Esophagus squamous epithelium (tissue), 5 donors: Measurements from ENCODE around the gene EXOSC3. TPM values are rescaled to one million over a fixed set of nuclear protein-coding genes. Genes with fewer than 3 reads are reported as not detected.

ENCODE experiments used
- DNase-seq: peaks from one replicate; lab custom pipeline; 2025; lab: John Stamatoyannopoulos, UW
- H3K27ac ChIP-seq, 4 donors: fragments of 200-600 bp; sonication (generic); one replicate each; pipeline ENCODE4 v1.5.1; 2016 to 2019; ENCODE audit warnings: mild to moderate bottlenecking in 1 of 4
- H3K27me3 ChIP-seq, 4 donors: fragments of 200-600 bp; sonication (generic); 1 replicate in 3 of 4; 2 replicates in 1 of 4; pipeline versions ENCODE4 v1.5.1 to v1.6.0; 2017 to 2021; ENCODE audit warnings: antibody characterized with exemption in 1 of 4
- H3K36me3 ChIP-seq, 3 donors: fragments of 200-600 bp; sonication (generic); one replicate each; pipeline ENCODE4 v1.5.1; 2016 to 2019
- H3K4me1 ChIP-seq, 3 donors: fragments of 200-600 bp; sonication (generic); one replicate each; pipeline ENCODE4 v1.5.1; 2017 to 2019
- H3K4me3 ChIP-seq, 4 donors: fragments of 200-600 bp; sonication (generic); 1 replicate in 3 of 4; 2 replicates in 1 of 4; pipeline ENCODE4 v1.5.1; 2016 to 2019; ENCODE audit warnings: mild to moderate bottlenecking in 2 of 4, moderate library complexity in 1 of 4
- H3K9me3 ChIP-seq, 3 donors: fragments of 200-600 bp; sonication (generic); one replicate each; pipeline ENCODE4 v1.5.1; 2016 to 2019
- POLR2A ChIP-seq, 4 donors: fragments of 450-650 bp; IDR thresholded peaks; one replicate each; pipeline ENCODE4 v1.6.1; 2017; ENCODE audit warnings: antibody characterized with exemption in 4 of 4, mild to moderate bottlenecking in 4 of 4, moderate library complexity in 3 of 4
- WGBS, 2 donors: methylation state at CpG; one replicate each; pipeline ENCODE4 v1.1.5; 2018; 5-methylcytosine and 5-hydroxymethylcytosine counted together
- intact Hi-C: fragments of 100-400 bp; cut with DNase I; formaldehyde crosslinking; loops from one replicate; pipeline ENCODE4 v1.15.0; 2022
- total RNA-seq, 4 donors: library from RNA; depleted of rRNA; stranded (reverse); fragments of >200 nt; gene quantifications; one replicate each; pipeline ENCODE4 v1.1.0, GENCODE V29; 2016
- TF ChIP-seq, protein P1 (sequence below), 6 experiments: fragments of 450-650 bp in 4 of 6; fragments of 200-600 bp in 2 of 6; sonication (generic) in 2 of 6; IDR thresholded peaks; one replicate each; pipeline ENCODE4 v1.5.1; 2016 to 2019; ENCODE audit warnings: antibody characterized with exemption in 6 of 6, mild to moderate bottlenecking in 4 of 6, moderate library complexity in 4 of 6
- donor health status: DM: yes; HTN: yes; CAD: no.

EXOSC3 gene
- total RNA-seq, 4 donors from 2014 or later = 26.1 to 51.8 (median 36.6) TPM

- TF ChIP-seq POLR2A (IDR thresholded peaks at IDR 0.05) = no peak
- TF ChIP-seq, protein P1, sequence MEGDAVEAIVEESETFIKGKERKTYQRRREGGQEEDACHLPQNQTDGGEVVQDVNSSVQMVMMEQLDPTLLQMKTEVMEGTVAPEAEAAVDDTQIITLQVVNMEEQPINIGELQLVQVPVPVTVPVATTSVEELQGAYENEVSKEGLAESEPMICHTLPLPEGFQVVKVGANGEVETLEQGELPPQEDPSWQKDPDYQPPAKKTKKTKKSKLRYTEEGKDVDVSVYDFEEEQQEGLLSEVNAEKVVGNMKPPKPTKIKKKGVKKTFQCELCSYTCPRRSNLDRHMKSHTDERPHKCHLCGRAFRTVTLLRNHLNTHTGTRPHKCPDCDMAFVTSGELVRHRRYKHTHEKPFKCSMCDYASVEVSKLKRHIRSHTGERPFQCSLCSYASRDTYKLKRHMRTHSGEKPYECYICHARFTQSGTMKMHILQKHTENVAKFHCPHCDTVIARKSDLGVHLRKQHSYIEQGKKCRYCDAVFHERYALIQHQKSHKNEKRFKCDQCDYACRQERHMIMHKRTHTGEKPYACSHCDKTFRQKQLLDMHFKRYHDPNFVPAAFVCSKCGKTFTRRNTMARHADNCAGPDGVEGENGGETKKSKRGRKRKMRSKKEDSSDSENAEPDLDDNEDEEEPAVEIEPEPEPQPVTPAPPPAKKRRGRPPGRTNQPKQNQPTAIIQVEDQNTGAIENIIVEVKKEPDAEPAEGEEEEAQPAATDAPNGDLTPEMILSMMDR (IDR thresholded peaks at IDR 0.05) = no peak
- Histone ChIP-seq H3K27me3 (no peaks in the 10 kb centered on the region), H3K36me3 (no peaks in the 10 kb centered on the region), H3K4me1 (peaks cover 8 to 64% (median 24%) of the 10 kb centered on the region in 3 donors), H3K27ac (peak overlapping the region; percentile 91 to 96 (median 92)), H3K4me3 (peak overlapping the region; percentile 68 to 98 (median 82)), H3K9me3 (no peaks in the 10 kb centered on the region)
- intact Hi-C loops = no loop called here
- DNase-seq = no peak
- WGBS, 2 donors = 3 to 12% methylated on average over 4 to 5 of the region's 45 CpGs
Observed at GRCh38 chr9:37801287-37801850, 16.5 kb upstream of the EXOSC3 start.

- TF ChIP-seq, protein P1 (IDR thresholded peaks at IDR 0.05) = peak in 1 of 6 experiments; percentile 32
- peak in 3 of 4 donors; percentile 16 to 80 (median 76) for TF ChIP-seq POLR2A (IDR thresholded peaks at IDR 0.05)
- intact Hi-C loops = no loop called here
- Histone ChIP-seq H3K4me3 (peak within 1 kb of the TSS; percentile 68 to 98 (median 82)), H3K4me1 (peaks cover 8 to 58% (median 24%) of the 10 kb centered on the region in 3 donors), H3K9me3 (no peaks in the 10 kb centered on the region), H3K27ac (peak within 1 kb of the TSS; percentile 91 to 96 (median 92)), H3K27me3 (no peaks in the 10 kb centered on the region), H3K36me3 (no peaks in the 10 kb centered on the region)
- DNase-seq = peak; percentile 17
- WGBS, 2 donors = 0% methylated on average over 5 of the region's 72 CpGs; no CpG with 5 or more reads in 1 of the 2 donors
Observed at GRCh38 chr9:37800631-37801286, 15.9 kb upstream of the EXOSC3 start, which contains the start of gene DCAF10. Gene DCAF10 (plus strand): TSS chr9:37800797. CDS start chr9:37800867, 70 bp downstream.

DNA sequence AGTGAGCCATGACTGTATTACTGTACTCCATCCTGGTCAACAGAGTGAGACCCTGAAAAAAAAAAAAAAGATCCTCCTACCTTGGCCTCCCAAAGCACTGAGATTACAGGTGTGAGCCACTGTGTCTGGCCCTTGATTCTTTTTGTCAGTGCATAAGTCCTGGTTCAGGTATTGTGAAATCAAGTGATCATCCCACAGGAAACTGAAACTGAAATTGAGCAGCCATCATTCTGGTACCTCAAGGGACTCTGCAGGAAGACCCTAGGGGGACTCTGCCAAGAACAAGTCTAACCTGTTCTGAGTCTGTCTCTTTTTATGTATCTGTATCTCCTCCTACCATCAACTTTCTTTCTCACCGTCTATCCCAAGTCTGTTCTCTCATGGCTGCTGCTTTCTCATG lies 13.8 kb upstream of the EXOSC3 start:
- Histone ChIP-seq H3K27me3 (no peaks in the 10 kb centered on the region), H3K9me3 (no peaks in the 10 kb centered on the region), H3K4me1 (peaks cover 8 to 43% (median 24%) of the 10 kb centered on the region in 3 donors), H3K27ac (no peak overlapping the region), H3K36me3 (no peaks in the 10 kb centered on the region), H3K4me3 (no peak overlapping the region)
- no peak for DNase-seq
- WGBS, 2 donors = 18 to 27% methylated on average over 1 of the region's 1 CpG
- intact Hi-C loops = no loop called here
- no peak for TF ChIP-seq POLR2A (IDR thresholded peaks at IDR 0.05)
- TF ChIP-seq, protein P1 (IDR thresholded peaks at IDR 0.05) = no peak

- Histone ChIP-seq H3K4me3 (no peak overlapping the region), H3K36me3 (peaks cover 0 to 3% (median 0%) of the 10 kb centered on the region in 3 donors), H3K27ac (no peak overlapping the region), H3K4me1 (peaks cover 0 to 19% (median 7%) of the 10 kb centered on the region in 3 donors), H3K9me3 (no peaks in the 10 kb centered on the region), H3K27me3 (no peaks in the 10 kb centered on the region)
- intact Hi-C loops = no loop called here
- TF ChIP-seq, protein P1 (IDR thresholded peaks at IDR 0.05) = no peak
- TF ChIP-seq POLR2A (IDR thresholded peaks at IDR 0.05) = no peak
- no peak for DNase-seq
- 36 to 54% methylated on average over 2 of the region's 2 CpGs for WGBS, 2 donors
Observed at GRCh38 chr9:37796232-37796631, 11.4 kb upstream of the EXOSC3 start.

DNA sequence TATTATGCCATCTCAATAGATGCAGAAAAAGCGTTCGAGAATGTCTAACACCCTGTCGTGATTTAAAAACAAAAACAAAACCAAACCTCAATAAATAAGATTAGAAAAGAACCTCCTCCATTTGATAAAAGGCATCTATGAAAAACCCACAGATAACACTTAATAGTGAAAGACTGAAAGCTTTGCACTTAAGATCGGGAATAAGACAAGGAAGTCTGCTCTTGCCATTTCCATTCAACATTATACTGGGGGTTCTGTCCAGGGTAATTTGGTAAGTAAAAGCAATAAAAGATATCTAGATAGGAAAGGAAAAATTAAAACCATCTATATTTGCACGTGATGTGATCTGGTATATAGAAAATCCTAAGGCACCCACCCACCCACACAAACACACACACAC lies 7.3 kb upstream of the EXOSC3 start:
- Histone ChIP-seq H3K4me1 (no peaks in the 10 kb centered on the region), H3K36me3 (peaks cover 0 to 10% (median 0%) of the 10 kb centered on the region in 3 donors), H3K27ac (no peak overlapping the region), H3K27me3 (peaks cover 0 to 2% (median 0%) of the 10 kb centered on the region in 4 donors), H3K9me3 (no peaks in the 10 kb centered on the region), H3K4me3 (no peak overlapping the region)
- DNase-seq = no peak
- TF ChIP-seq POLR2A (IDR thresholded peaks at IDR 0.05) = no peak
- TF ChIP-seq, protein P1 (IDR thresholded peaks at IDR 0.05) = no peak
- WGBS, 2 donors = 89 to 92% methylated on average over 5 of the region's 5 CpGs
- intact Hi-C loops = no loop called here
